DMS114 treated with DMSO at 0.1 percent for 48 hours (cell line): ENCODE measurements around the gene COL15A1.
"Not testable (repeated sequence)": the region's sequence is repeated elsewhere in the genome, so short reads cannot be mapped to it uniquely, and the experiment has no call there.

Experiments
- DNase-seq: peaks from one replicate; lab custom pipeline; 2025; ENCODE audit not compliant: unreplicated experiment; lab: John Stamatoyannopoulos, UW

Gene COL15A1

DNA sequence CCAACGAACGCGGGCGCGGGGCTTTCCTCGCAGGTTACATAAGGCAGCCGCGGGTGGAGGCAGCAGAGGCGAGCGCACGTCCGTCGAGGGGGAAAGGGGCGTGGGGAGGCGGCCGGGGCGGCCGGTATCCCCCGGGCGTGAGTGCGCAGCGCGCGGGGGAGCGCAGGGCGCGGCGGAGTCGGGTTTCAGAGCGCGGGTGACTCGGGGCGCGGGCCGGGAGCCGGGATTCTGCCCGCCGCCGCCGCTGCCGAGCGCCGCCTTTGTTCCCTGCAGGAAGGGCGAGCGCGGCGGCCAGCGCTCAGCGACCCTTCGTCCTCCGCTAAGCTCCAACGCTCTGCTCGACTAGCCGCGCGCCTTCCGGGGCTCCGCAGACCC lies at the start of gene COL15A1:
TSS of gene COL15A1 (plus strand) at position 226 of the 375 bp plus-strand sequence. CDS start 155 bp downstream, outside the sequence.
- no peak for DNase-seq

DNA sequence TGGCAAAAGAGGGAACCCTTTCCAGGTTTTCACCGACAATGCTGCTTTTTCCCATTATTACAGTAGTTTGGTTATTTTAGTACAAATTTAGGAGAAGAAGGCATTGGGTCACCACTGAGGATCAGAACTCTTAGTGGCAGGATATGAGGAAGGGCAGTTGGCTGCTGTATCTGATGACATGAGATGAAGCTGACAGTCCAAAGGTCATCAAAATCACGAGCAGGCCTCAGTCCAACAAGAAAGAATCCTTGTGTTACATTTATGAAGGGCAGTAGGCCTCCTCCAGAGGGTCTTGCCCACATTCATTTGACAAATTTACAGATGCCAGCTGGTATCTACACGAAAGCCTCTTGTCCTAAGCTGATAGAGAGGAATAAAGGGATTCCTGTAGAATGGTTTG lies 49.5 kb upstream of the COL15A1 start:
- DNase-seq = no peak

DNA sequence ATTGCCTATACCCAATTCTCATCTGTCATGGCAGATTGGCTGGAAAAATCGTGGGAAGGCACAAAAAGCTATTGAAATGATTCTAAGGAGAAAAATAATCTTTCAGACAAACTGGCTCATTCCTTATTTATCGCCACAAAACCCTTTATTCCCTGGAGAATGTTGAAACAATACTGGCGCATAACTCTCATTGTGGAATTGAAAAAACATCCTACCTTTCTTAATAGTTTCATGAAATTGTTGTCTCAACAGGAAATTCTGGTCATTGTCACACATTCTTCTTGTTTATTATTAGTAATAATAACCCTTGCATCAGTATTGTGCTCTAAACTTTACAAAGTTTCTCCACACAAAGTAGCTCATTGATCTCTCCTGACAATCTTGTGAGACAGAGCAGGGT lies 48.9 kb upstream of the COL15A1 start:
- no peak for DNase-seq

DNA sequence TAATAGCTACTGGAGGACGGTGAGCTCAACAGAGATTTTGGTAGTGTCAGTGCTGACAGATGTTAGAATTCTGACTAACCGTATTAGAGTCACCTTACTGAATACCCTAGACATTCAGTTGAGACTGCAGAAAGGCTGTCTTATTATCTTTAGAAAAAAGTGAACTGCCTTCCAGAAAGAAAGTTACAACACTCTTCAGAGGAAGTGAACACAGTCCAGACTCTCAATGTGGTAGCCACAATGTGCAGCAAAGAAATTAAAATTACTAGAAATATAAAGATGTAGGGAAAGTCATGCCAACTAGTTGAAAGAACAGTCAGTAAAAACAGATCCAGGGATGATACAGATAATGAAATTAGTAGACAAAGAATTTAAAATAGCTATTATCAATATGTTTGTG lies 47.1 kb upstream of the COL15A1 start:
- DNase-seq = no peak

DNA sequence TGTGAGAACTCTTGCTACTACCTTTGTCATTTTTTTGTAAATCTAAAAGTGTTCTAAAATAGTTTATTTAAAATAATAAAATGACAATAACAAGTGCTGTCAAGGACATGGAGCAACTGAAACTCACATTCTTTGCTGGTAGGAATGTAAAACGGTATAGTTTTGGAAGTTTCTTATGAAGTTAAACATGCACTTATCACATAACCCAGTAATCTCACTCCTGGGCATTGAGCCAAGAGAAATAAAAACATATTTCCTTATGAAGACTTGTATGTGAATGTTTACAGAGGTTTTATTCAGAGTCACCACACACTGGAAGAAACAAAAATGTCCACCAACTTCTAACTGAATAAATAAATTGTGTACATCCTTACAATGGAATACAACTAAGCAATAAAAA lies 46.0 kb upstream of the COL15A1 start:
- no peak for DNase-seq

DNA sequence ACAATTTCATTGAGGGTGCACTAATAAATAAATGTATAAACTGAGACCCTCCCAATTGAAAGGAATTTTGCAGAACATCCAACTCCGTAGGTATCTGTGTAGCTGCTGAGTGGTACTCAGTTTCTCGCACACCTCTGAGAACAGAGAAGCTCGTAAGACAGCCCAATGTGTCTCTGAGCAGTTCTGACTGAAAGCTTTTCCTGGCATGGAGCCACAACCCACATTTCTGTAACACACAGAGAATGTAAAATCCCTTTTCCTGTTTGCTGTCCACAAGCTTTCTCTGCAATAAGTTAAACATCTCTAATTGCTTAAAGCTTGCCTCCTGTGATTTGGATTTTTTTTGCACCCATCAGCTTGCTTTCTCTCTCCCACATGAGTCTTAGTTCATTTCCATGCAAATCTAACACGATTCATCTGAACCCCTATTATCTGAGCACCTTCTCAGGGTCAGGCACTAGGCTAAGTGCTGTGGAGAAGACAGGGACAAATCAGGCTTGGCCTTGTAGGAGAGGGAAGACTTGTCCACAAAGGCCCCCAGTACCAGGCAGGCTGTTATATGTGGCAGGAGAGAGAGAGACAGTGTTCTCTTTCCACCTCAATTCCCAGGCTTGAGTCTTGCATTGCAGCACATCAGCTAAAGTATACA lies 44.2 kb upstream of the COL15A1 start:
- DNase-seq = no peak

DNA sequence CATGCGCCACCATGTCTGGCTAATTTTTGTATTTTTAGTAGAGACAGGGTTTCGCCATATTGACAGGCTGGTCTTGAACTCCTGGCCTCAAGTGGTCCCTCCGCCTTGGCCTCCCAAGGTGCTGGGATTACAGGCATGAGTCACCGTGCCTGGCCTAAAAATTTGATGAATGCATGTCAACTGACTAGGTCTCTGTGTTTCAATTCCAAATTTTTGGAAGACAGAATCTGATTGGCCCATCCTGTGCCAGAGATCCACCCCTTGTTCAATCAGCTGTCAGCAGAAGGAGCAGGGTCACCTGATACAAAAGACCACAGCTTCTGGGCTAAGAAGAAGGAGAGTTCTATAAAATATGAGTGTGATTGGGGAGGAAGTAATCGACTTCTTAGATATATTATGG lies 43.5 kb upstream of the COL15A1 start:
- no peak for DNase-seq

DNA sequence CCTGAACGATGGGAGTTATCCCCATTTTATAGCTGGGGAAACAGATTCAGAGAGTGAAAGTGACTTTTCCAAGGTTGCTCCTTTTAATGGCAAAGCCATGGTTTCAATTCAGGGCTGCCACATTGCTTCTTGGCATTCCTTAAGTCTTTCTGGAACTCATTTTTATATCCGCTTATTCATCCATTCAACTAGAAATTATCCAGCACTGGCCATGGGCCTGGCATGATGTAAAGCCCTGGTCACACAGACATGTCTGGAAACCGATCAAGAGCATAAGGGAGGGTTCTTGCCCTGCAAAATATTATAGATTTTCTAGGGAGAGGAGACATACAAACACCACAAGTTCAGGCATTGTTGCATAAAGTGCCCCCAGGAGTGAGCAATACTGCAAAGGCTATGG lies 43.0 kb upstream of the COL15A1 start:
- no peak for DNase-seq

DNA sequence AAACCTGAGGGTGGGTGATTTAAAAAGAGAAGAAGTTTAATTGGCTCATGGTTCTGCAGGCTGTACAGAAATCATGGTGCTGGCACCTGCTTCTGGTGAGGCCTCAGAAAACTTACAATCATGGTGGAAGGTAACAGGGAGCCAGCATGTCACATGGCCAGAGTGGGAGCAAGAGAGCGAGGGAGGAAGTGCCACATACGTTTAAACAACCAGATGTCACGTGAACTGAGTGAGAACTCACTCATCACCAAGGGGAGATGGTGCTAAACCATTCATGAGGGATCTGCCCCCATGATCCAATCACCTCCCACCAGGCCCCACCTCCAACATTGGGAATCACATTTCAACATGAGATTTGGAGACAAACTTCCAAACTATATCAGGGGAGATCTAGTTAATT lies 41.9 kb upstream of the COL15A1 start:
- DNase-seq = not testable (repeated sequence)

DNA sequence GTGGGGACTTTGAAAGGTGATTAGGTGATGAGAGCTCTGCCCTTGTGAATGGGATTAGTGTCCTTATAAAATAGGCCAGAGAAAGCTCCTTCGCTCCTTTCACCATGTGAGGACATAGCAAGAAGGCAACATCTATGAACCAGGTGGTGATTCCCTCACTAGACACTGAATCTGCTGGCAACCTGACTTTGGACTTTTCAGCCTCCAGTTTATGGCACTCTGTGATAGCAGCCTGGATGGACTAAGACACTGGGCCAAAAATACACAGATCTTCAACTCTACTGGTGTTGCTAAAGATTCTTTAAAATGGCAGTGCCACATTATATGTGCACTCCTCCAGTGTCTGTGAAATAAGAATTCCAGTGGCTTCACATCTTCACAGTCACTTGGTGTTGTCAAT lies 41.2 kb upstream of the COL15A1 start:
- DNase-seq = no peak

DNA sequence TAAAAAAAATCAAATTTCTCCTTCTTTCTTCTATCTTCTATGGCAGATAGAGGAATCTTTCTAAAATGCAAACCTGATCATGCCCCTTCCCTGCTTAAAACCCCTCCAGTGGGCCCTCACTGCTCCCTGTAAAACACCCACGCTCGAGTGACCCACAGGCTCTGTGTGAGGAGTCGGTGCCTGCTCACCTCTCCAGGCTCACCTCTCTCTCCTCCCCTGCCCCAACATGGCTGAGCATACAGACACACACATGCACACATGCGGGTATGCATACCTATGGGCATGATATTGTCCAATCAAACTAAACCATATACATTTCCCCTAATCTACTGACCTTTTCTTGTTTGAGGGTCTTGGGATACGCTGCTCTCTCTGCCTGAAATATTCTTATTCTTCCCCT lies 40.8 kb upstream of the COL15A1 start:
- DNase-seq = no peak

DNA sequence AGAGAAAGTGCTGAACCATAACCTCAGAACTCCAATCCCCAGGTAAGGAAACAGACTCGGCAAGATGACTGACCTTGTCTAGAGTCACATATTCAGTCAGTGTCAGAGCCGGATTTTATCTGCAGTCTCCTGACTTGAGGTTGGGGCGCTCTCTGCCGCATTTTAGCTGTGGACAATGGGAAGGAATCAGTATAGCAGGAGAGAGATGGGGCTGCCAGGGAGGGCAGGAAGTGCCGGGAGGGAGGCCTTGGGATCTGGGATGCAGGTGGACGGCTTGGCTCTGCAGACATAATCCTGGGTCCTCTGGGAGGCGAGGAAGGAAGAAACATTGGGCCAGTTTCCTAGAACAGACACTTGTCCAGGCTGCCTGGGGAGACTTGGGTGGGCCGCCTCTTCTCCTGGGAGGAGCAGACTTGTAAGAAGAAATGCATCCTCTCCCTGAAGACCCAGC lies 39.7 kb upstream of the COL15A1 start:
- no peak for DNase-seq

DNA sequence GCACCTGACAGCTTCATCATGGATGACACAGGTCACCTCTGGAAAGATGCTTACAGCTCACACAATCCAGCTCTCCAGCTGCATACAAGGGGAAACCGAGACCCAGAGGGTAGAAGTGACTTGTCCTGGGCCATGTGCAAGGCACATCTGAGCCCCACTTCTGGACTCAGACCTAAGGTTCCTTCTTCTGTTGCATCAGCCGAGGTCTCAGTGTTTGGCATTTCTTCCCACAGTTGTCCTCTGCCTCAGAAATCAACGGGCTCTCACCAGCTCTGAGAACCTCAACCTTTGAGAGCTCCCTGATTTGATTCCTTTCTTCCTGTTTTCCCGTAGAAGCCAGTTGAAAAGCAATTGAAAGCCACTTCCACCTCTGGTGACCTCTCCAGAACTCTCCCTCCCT lies 38.7 kb upstream of the COL15A1 start:
- no peak for DNase-seq

DNA sequence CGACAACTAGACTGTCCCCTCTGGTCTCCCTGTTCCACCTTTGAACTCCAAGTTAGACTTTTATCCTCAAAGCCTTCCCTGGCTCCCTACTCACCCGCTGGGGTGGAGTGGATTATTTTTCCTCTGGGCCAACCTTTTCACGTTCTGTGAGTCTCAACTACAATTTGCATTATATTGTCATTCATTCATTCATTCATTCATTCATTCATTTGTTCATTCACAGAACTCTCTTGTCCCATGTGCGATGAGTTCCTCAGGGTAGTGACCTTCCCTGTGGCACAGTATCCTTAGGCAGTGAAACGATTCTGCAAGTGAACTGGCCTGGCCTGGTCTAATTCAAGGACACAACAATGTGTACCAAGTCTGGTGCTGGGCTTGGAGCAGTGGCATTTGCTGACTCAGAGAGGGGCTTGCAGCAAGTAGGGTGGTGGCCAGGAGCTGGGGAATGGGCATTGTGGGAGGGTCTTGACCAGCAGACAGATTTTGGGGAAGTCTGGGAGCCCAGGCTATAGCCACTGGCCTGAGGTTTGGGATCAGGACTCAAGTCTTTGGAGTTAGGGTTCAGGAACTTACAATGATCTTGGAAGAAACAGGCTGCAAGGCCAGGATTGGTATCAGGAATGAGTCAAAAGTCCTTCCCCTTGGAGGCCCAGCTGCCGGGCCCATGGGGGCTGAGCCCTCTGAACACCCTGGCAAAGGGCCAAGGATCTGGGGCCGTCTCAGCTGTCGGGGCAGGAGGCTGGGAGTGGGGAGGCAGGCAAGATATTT lies 37.2 kb upstream of the COL15A1 start:
- no peak for DNase-seq

DNA sequence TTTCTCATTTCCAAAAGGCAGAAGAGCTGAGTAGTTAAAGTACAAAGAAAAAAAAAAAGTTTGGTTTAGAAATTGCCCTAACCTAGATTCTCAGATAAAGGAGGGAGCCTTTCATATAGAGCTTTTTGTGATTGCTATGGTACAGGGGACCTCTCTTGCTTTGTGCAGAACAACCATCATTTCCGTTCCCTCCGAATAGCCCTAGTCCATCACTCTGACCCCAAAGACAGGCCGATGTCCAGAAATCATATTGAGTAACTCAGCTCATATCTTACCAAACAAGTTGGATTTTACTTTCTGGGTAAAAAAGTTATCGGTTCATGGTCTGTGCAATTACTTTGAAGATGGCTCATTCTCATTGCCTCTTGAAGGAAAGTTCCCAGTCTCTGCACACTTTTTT lies 36.7 kb upstream of the COL15A1 start:
- DNase-seq = no peak

DNA sequence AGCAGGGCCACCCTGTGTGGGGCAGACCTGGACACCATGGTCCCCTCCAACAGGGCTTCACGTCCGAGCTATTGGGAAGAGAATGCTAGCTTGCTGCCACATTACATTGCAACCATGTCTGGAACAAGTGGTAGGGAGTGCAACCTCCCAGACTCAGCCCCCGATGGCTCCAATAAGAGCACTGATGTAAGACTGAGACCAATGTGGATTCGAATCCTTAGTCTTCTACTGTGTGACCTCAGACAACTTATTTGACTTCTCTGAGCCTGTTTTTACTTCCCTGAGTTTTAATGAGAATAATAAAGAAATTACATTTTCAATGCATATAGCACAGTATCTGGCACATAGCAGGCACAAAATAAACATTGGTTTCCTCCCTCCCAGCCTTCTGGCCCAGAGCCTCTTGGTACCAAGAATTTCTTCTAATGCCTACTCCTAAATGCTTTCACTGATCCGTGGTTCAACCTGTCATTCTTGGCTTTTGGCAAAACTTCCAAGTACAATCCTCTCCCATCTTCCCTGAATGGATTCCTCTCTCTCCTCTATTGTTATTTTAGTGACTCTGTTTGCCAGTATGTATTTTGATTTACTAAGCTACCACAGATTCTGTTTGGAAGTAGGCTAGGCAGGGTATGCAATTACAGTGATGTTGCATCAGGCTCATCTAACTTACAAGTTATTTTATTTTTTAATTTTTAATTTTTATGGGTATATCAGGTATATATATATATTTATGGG lies 34.6 kb upstream of the COL15A1 start:
- no peak for DNase-seq

DNA sequence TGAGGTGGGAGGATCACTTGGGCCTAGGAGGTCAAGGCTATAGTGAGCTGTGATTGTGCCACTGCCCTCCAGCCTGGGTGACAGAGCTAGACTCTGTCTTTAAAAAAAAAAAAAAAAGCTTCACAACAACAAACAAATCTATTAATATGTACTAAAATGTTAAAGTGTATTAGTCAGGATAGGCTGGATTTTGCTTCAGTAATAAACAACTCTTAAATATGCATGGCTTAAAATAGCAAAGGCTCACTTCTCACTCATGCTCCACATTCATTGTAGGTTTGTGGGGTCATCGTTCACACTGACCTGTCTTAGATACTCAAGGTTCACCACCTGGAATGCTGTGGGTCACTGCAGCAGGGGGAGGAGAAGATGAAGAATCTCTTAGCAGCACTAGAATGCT lies 33.8 kb upstream of the COL15A1 start:
- no peak for DNase-seq

DNA sequence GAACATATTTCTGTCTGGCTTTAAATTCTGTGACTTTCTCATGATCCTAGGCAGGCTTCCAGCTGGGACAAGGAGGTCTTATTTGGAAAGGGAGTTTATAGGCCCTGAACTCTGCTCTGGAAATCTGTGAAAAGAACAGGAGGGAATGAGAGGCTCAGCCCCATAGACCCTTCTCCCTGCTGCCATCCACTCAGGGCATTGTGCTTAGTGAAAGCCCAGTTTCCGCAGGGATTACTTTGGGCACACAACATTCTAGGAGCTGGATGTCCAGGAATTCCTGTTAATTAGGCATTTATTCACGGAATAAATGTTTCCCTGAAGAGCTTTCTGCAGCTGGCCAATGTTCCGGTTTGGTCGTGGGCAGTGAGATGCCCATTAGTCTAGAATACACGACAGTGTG lies 32.7 kb upstream of the COL15A1 start:
- DNase-seq = no peak

DNA sequence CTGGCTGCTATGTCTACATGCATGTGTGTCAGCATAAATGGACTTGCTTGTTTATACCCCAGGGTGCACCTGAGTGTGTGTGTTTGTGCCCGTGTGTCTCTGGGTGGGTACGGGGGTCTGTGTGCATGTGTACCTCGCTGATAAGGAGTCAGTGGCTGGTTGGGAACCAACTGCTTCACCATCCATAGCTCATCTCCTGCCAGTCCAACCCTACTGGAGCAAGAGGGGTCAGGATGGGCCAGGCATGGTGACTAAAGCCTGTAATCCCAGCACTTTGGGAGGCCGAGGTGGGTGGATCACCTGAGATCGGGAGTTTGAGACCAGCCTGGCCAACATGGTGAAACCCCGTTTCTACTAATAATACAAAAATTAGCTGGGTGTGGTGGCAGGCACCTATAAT lies 32.0 kb upstream of the COL15A1 start:
- not testable (repeated sequence) for DNase-seq

DNA sequence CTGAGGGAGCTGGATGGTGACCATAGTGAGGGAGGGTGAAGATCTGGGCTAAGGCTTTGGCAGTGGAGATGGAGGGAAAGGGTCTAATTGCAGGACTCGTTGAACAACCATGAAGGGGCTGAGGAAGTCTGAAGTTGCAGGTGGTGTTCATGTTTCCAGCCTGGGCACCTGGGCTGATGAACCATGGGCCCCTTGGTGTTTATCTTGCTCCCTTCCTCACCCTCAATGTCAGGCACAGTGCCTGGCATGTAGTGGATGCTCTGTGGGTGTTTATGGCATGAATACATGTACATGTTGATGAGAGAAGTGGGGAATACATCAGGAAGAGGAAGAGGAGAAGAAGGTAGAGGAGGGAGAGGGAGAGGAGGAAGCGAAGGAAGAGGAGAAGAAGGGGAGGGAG lies 31.3 kb upstream of the COL15A1 start:
- DNase-seq = no peak

DNA sequence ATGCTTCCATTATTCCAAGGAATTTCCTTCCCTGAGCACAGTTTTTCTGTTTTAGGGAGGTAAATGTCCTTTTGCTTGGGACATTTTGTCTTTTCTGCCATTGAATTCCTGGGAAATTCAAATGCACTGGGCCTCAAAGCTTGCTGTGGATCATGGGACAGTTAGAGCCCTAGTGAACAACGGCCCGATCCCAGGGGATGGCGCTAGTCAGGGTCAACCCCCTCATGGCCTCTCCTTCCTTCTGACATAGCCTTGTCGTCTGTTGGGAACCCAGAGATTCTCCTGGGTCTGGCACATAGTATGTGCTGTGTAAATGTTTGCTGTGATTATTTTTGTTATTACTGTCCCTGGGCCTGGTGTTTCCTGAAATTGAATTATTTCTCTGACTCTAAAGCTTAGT lies 30.7 kb upstream of the COL15A1 start:
- no peak for DNase-seq

DNA sequence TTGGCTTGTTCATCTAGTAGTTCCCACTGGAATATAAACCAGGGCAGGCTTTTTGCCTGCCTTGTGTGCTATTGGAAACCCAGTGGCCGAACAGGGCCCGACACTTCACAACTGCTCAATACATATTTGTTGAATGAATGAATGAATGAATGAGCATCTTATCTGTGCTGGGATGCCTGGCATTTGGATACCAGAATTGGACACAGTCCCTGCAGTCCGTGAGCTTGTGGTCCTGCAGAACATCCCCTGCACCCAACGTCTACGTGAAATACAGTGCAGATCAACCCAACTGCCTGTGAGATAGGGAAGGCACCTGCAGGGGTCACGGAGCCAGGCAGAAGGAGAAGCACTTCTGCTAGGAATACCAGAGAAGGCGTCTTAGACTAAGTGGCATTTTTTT lies 30.0 kb upstream of the COL15A1 start:
- no peak for DNase-seq
